ENCODE measurements around the gene RTN4RL1.

Gene RTN4RL1

GRCh38 chr17:1930337-1930645 lies 94.8 kb downstream of the RTN4RL1 start:
- Histone ChIP-seq H3K27ac (ENCODE audit: extremely low read depth, low read depth, low read length) (no peak overlapping the region), H3K36me3 (ENCODE audit: control insufficient read depth in 2 of 2, insufficient read depth in 1 of 2, low read length in 2 of 2) (no peaks in the 10 kb centered on the region)
- POLR2A ChIA-PET: no interaction called here

GRCh38 chr17:1928976-1929375 lies 96.2 kb downstream of the RTN4RL1 start:
- H3K4me1 ChIP-seq (ENCODE audit: control insufficient read depth, insufficient read depth, low read length): no peaks in the 10 kb centered on the region
- ChIA-PET CTCF (no interaction called here), POLR2A (interaction anchor here (0.6 to 0.7 kb wide), 2 partner anchors 97 to 109 kb away, joined by 3 read pairs; no protein-coding TSS in a partner anchor)
- H3K27ac ChIP-seq (ENCODE audit: extremely low read depth, low read depth, low read length): no peak overlapping the region
- H3K36me3 ChIP-seq (ENCODE audit: control insufficient read depth in 2 of 2, insufficient read depth in 1 of 2, low read length in 2 of 2): no peaks in the 10 kb centered on the region
- TF ChIP-seq SP2 (tag by site-specific recombination; IDR thresholded peaks at IDR 0.05) (peak; percentile 13; the same call in 1 of the 2 replicates), ZNF560 (tag by site-specific recombination; IDR thresholded peaks at IDR 0.05; ENCODE audit: borderline replicate concordance) (no peak)
- no peaks in the 10 kb centered on the region for H3K9me3 ChIP-seq (ENCODE audit: control insufficient read depth, insufficient read depth, low read depth, low read length)
- H3K4me3 ChIP-seq (ENCODE audit: low read depth, low read length): no peak overlapping the region

More at GRCh38 chr17:1930337-1930645, 94.8 kb downstream of the RTN4RL1 start:
- TF ChIP-seq ZBTB8A (tag by site-specific recombination; IDR thresholded peaks at IDR 0.05) (no peak), ZNF426 (tag by site-specific recombination; IDR thresholded peaks at IDR 0.05) (no peak), ZNF24 (tag by site-specific recombination; IDR thresholded peaks at IDR 0.05) (no peak), ZNF302 (tag by site-specific recombination; IDR thresholded peaks at IDR 0.05; ENCODE audit: low read depth) (no peak), ZNF248 (tag by site-specific recombination; IDR thresholded peaks at IDR 0.05) (no peak), ZSCAN5A (tag by site-specific recombination; IDR thresholded peaks at IDR 0.05) (no peak), KLF1 (tag by site-specific recombination; IDR thresholded peaks at IDR 0.05) (no peak), ZNF350 (tag by site-specific recombination; IDR thresholded peaks at IDR 0.05) (no peak), ZNF791 (tag by site-specific recombination; IDR thresholded peaks at IDR 0.05) (no peak), SETDB1 (IDR thresholded peaks at IDR 0.05; ENCODE audit: insufficient read length, low read length) (no peak)
- CTCF ChIA-PET: interaction anchor here (0.7 to 1.8 kb wide), 3 partner anchors 11 to 48 kb away, joined by 3 to 4 read pairs (median 3); no protein-coding TSS in a partner anchor
- Histone ChIP-seq H3K9me3 (ENCODE audit: control insufficient read depth, insufficient read depth, low read depth, low read length) (no peaks in the 10 kb centered on the region), H3K4me3 (ENCODE audit: low read depth, low read length) (no peak overlapping the region), H3K4me1 (ENCODE audit: control insufficient read depth, insufficient read depth, low read length) (no peaks in the 10 kb centered on the region)

- POLR2A ChIA-PET: interaction anchor here (0.5 kb wide), 1 partner anchor 29 kb away, joined by 3 read pairs; no protein-coding TSS in a partner anchor
- no peaks in the 10 kb centered on the region for H3K4me1 ChIP-seq (ENCODE audit: control insufficient read depth, insufficient read depth, low read length)
- no peak overlapping the region for H3K4me3 ChIP-seq (ENCODE audit: low read depth, low read length)
- no peaks in the 10 kb centered on the region for H3K36me3 ChIP-seq (ENCODE audit: control insufficient read depth in 2 of 2, insufficient read depth in 1 of 2, low read length in 2 of 2)
- CTCF ChIA-PET: interaction anchor here (0.6 to 2.4 kb wide), 3 partner anchors 12 to 105 kb away, joined by 4 to 9 read pairs (median 5); partner anchors contain the start of gene RTN4RL1
- no peaks in the 10 kb centered on the region for H3K9me3 ChIP-seq (ENCODE audit: control insufficient read depth, insufficient read depth, low read depth, low read length)
- no peak for TF ChIP-seq ZNF354C (tag by site-specific recombination; IDR thresholded peaks at IDR 0.05; ENCODE audit: borderline replicate concordance, low read depth)
- TF ChIP-seq EGR2 (tag by site-specific recombination; IDR thresholded peaks at IDR 0.05; ENCODE audit: low read depth): 0 out of 2 replicates have a peak, but pooled peaks have one; percentile 11
- TF ChIP-seq ZFP3 (tag by site-specific recombination; IDR thresholded peaks at IDR 0.05; ENCODE audit: low read depth): no peak
- no peak for TF ChIP-seq PRDM1 (tag by site-specific recombination; IDR thresholded peaks at IDR 0.05)
- TF ChIP-seq ZNF335 (tag by site-specific recombination; conservative IDR thresholded peaks at IDR 0.05): no peak
- no peak for TF ChIP-seq ZNF654 (tag by site-specific recombination; IDR thresholded peaks at IDR 0.05; ENCODE audit: low read depth)
- H3K27ac ChIP-seq (ENCODE audit: extremely low read depth, low read depth, low read length): no peak overlapping the region
These were observed 104.2 kb downstream of the RTN4RL1 start for GRCh38 chr17:1920948-1921351.

DNA sequence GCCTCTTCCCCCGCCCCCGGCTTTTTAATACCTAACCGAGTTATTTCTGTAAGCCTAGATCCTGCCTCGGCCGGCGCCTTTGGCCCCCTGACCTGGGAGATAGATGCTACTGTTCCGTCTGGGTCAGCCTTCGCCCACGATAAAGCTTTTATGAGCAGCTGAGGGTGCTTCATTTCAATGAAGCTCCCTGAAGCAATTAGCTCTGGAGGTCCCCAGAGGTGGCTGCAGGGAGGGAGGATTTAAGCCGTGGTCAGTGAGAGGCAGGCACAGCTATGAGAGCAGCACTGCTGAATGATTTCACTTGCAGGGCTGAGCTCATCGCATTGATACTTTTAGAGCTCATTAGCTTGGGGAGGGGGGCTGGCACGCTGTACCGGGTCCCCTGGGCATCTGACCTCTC lies 105.9 kb downstream of the RTN4RL1 start:
- CTCF ChIA-PET: interaction anchor here (0.6 to 1.6 kb wide), 5 partner anchors 10 to 129 kb away, joined by 3 to 16 read pairs (median 5); partner anchors contain the start of gene OVCA2
- Histone ChIP-seq H3K4me3 (ENCODE audit: low read depth, low read length) (no peak overlapping the region), H3K9me3 (ENCODE audit: control insufficient read depth, insufficient read depth, low read depth, low read length) (no peaks in the 10 kb centered on the region), H3K27ac (ENCODE audit: extremely low read depth, low read depth, low read length) (no peak overlapping the region), H3K4me1 (ENCODE audit: control insufficient read depth, insufficient read depth, low read length) (no peaks in the 10 kb centered on the region), H3K36me3 (ENCODE audit: control insufficient read depth in 2 of 2, insufficient read depth in 1 of 2, low read length in 2 of 2) (no peaks in the 10 kb centered on the region)
- POLR2A ChIA-PET: interaction anchor here (0.6 to 0.9 kb wide), 2 partner anchors 10 to 63 kb away, joined by 3 read pairs; no protein-coding TSS in a partner anchor
- TF ChIP-seq GLI2 (tag by site-specific recombination; IDR thresholded peaks at IDR 0.05; ENCODE audit: borderline replicate concordance, low read depth) (no peak), ZNF2 (tag by site-specific recombination; IDR thresholded peaks at IDR 0.05) (no peak), ZNF169 (tag by site-specific recombination; IDR thresholded peaks at IDR 0.05) (no peak), PRDM10 (tag by site-specific recombination; IDR thresholded peaks at IDR 0.05) (no peak), ZNF837 (tag by site-specific recombination; IDR thresholded peaks at IDR 0.05) (no peak), EGR2 (tag by site-specific recombination; IDR thresholded peaks at IDR 0.05; ENCODE audit: low read depth) (peak; percentile 29; the same call in 1 of the 2 replicates), ZSCAN23 (tag by site-specific recombination; IDR thresholded peaks at IDR 0.05) (no peak), ZNF561 (tag by site-specific recombination; IDR thresholded peaks at IDR 0.05; ENCODE audit: borderline replicate concordance) (no peak), ZNF112 (tag by site-specific recombination; IDR thresholded peaks at IDR 0.05) (no peak)

Data from HEK293 (cell line).